Mononuclear cell (primary cell): Measurements from ENCODE around the gene ANO1. TPM values are rescaled to one million over a fixed set of nuclear protein-coding genes. Genes with fewer than 3 reads are reported as not detected.
"Not testable (repeated sequence)": the region's sequence is repeated elsewhere in the genome, so short reads cannot be mapped to it uniquely, and the experiment has no call there.

Source experiments
- H3K27me3 ChIP-seq: 2 replicates; pipeline ENCODE4 v1.6.0; 2011; ENCODE audit warnings: low read length, control low read depth; ENCODE audit not compliant: insufficient read depth
- H3K4me1 ChIP-seq: 2 replicates; pipeline ENCODE4 v1.5.1; 2011; ENCODE audit warnings: mild to moderate bottlenecking, low read length, control low read depth; ENCODE audit not compliant: insufficient read depth
- H3K4me3 ChIP-seq: 2 replicates; pipeline ENCODE4 v1.5.1; 2011; ENCODE audit warnings: mild to moderate bottlenecking, low read length, moderate library complexity
- H3K9me3 ChIP-seq: 2 replicates; pipeline ENCODE4 v1.5.1; 2011; ENCODE audit warnings: low read depth, mild to moderate bottlenecking, control low read depth, low read length
- total RNA-seq: library from RNA; depleted of rRNA; stranded (reverse); fragments of >200 nt; gene quantifications from one replicate; pipeline ENCODE4 v1.2.3, GENCODE V29; 2012

ANO1 gene
- total RNA-seq, 1 donor: not detected

DNA sequence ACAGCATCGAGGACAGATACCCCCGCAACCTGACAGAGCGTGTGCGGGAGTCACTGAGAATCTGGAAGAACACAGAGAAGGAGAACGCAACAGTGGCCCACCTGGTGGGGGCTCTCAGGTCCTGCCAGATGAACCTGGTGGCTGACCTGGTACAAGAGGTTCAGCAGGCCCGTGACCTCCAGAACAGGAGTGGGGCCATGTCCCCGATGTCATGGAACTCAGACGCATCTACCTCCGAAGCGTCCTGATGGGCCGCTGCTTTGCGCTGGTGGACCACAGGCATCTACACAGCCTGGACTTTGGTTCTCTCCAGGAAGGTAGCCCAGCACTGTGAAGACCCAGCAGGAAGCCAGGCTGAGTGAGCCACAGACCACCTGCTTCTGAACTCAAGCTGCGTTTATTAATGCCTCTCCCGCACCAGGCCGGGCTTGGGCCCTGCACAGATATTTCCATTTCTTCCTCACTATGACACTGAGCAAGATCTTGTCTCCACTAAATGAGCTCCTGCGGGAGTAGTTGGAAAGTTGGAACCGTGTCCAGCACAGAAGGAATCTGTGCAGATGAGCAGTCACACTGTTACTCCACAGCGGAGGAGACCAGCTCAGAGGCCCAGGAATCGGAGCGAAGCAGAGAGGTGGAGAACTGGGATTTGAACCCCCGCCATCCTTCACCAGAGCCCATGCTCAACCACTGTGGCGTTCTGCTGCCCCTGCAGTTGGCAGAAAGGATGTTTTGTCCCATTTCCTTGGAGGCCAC lies 128.3 kb downstream of the ANO1 start:
- Histone ChIP-seq H3K27me3 (no peaks in the 10 kb centered on the region), H3K4me3 (no peak overlapping the region), H3K4me1 (peaks cover 38% of the 10 kb centered on the region), H3K9me3 (no peaks in the 10 kb centered on the region)

DNA sequence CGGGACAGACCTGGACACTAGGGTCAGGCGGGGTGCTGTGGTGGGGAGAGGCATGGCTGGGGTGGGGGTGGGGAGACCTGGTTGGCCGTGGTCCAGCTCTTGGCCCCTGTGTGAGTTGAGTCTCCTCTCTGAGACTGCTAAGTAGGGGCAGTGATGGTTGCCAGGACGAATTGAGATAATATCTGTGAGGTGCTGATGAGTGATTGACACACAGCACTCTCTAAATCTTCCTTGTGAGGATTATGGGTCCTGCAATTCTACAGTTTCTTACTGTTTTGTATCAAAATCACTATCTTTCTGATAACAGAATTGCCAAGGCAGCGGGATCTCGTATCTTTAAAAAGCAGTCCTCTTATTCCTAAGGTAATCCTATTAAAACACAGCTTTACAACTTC lies 128.9 kb downstream of the ANO1 start:
- Histone ChIP-seq H3K4me1 (peaks cover 32% of the 10 kb centered on the region), H3K9me3 (no peaks in the 10 kb centered on the region), H3K4me3 (no peak overlapping the region), H3K27me3 (no peaks in the 10 kb centered on the region)

- Histone ChIP-seq H3K27me3 (no peaks in the 10 kb centered on the region), H3K4me3 (no peak overlapping the region), H3K4me1 (peaks cover 26% of the 10 kb centered on the region), H3K9me3 (no peaks in the 10 kb centered on the region)
Measured at GRCh38 chr11:70207531-70208131, 129.5 kb downstream of the ANO1 start.

DNA sequence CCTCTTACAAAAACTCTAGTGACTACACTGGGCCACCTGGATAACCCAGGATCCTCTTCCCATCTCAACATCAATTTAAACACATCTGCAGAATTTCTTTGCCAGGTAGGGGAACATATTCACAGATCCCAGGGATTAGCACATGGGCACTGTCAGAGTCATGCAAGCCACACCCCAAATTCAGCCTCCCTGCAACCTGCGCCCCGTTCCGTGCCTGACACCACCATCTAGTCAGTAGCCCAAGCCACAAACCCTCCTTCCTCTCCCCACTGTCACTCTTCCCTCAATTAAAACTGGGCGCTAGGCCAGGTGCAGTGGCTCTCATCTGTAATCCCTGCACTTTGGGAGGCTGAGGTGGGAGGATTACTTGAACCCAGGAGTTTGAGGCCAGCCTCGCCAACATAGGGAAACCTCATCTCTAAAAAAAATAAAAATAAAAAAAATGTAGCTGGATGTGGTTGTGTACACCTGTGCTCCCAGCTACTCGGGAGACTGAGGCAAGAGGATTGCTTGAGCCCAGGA lies 131.3 kb downstream of the ANO1 start:
- H3K4me3 ChIP-seq: no peak overlapping the region
- no peaks in the 10 kb centered on the region for H3K27me3 ChIP-seq
- peaks cover 14% of the 10 kb centered on the region for H3K4me1 ChIP-seq
- H3K9me3 ChIP-seq: no peaks in the 10 kb centered on the region

GRCh38 chr11:70210051-70210501 lies 132.0 kb downstream of the ANO1 start:
- H3K4me1 ChIP-seq: peaks cover 8% of the 10 kb centered on the region
- H3K4me3 ChIP-seq: no peak overlapping the region
- H3K9me3 ChIP-seq: no peaks in the 10 kb centered on the region

GRCh38 chr11:70210530-70210929 lies 132.4 kb downstream of the ANO1 start:
- H3K27me3 ChIP-seq: no peaks in the 10 kb centered on the region
- peaks cover 4% of the 10 kb centered on the region for H3K4me1 ChIP-seq
- no peaks in the 10 kb centered on the region for H3K9me3 ChIP-seq
- no peak overlapping the region for H3K4me3 ChIP-seq

More at GRCh38 chr11:70210051-70210501, 132.0 kb downstream of the ANO1 start:
- H3K27me3 ChIP-seq: no peaks in the 10 kb centered on the region

GRCh38 chr11:70212227-70212811 lies 134.2 kb downstream of the ANO1 start:
- H3K4me3 ChIP-seq: no peak overlapping the region
- H3K4me1 ChIP-seq: no peaks in the 10 kb centered on the region
- no peaks in the 10 kb centered on the region for H3K27me3 ChIP-seq
- H3K9me3 ChIP-seq: no peaks in the 10 kb centered on the region

- H3K9me3 ChIP-seq, H3K4me1 ChIP-seq, H3K4me3 ChIP-seq, H3K27me3 ChIP-seq: not testable (repeated sequence)
Measured at GRCh38 chr11:70217388-70217787, 139.3 kb downstream of the ANO1 start.

GRCh38 chr11:70218076-70218475 lies 140.0 kb downstream of the ANO1 start:
- not testable (repeated sequence) for H3K4me1 ChIP-seq, H3K4me3 ChIP-seq, H3K27me3 ChIP-seq, H3K9me3 ChIP-seq

DNA sequence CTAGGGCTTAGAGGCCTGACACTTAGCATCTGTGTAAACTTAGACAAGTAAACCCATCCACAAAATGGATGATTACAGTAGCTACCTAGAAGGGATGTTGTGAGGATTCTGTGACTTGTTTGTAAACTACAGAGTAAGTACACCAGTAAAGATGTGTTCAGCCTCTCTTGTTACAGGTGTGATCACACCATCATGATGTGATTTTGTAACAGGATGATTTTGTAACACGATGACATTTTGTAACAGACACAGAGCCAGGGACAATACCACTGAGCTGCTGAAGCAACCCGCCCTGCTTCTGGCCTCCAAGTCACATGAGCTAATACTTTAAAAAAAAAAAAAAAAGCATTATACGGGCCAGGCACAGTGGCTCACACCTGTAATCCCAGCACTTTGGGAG lies 142.0 kb downstream of the ANO1 start:
- Histone ChIP-seq H3K9me3 (no peaks in the 10 kb centered on the region), H3K27me3 (no peaks in the 10 kb centered on the region), H3K4me1 (peaks cover 8% of the 10 kb centered on the region), H3K4me3 (no peak overlapping the region)

DNA sequence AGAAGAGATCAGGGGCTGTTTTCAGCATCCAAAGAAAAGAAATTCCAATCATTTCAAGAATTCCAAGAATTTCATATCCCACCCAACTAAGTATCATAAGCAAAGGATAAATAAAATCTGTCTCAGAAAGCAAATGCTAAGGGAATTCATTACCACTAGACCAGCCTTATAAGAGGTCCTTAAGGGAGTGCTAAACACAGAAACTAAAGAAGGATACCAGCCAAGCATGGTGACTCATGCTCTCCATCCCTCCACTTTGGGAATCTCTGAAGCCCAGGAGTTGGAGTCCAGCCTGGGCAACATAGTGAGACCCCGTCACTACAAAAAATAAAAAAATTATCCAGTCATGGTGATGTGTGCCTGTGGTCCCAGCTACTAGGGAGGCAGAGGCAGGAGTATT lies 142.8 kb downstream of the ANO1 start:
- Histone ChIP-seq H3K4me3 (no peak overlapping the region), H3K27me3 (no peaks in the 10 kb centered on the region), H3K4me1 (peaks cover 8% of the 10 kb centered on the region), H3K9me3 (no peaks in the 10 kb centered on the region)

GRCh38 chr11:70225681-70226177 lies 147.6 kb downstream of the ANO1 start:
- Histone ChIP-seq H3K27me3 (no peaks in the 10 kb centered on the region), H3K4me1 (peaks cover 8% of the 10 kb centered on the region), H3K4me3 (no peak overlapping the region), H3K9me3 (no peaks in the 10 kb centered on the region)

DNA sequence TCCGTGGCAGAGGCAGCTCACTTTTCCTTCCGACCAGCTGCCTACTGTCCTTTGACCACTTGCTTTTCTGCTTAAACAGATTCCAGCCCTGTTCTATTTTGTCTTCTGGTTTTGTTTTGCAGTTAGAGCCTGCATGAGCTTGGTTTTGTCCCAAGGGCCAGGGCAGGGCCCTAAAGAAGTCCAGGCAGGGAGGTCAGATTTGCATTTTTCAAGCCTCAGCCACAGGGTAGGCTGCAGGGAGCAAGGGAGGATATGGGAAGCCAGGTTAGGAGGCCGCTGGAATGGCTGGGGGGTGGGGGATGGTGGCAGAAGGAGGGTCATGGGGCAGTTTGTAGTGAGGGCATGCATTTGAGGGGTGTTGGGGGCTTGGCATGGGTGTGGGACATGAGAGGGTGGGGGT lies 148.1 kb downstream of the ANO1 start:
- Histone ChIP-seq H3K9me3 (no peaks in the 10 kb centered on the region), H3K4me3 (no peak overlapping the region), H3K27me3 (no peaks in the 10 kb centered on the region), H3K4me1 (peaks cover 8% of the 10 kb centered on the region)

DNA sequence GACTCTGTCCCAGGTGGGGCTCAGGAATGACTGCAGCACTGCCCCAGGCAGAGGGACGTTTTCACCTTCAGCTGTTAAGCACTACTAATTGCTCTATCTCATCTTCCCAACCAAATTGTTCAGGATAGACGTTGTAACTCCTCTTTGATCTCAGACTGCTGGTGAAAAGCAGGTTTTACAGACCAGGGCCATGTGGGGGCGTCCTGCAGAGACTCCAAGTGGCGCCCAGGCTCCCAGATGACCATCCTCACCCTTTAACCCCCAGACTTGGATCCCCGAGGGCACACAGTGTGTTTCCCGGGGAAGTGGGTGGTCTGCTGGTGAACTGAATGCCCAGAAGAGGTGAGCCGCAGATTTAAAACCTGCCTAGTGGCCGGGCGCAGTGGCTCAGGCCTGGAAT lies 148.8 kb downstream of the ANO1 start:
- Histone ChIP-seq H3K9me3 (no peaks in the 10 kb centered on the region), H3K4me3 (no peak overlapping the region), H3K4me1 (peaks cover 5% of the 10 kb centered on the region), H3K27me3 (no peaks in the 10 kb centered on the region)

DNA sequence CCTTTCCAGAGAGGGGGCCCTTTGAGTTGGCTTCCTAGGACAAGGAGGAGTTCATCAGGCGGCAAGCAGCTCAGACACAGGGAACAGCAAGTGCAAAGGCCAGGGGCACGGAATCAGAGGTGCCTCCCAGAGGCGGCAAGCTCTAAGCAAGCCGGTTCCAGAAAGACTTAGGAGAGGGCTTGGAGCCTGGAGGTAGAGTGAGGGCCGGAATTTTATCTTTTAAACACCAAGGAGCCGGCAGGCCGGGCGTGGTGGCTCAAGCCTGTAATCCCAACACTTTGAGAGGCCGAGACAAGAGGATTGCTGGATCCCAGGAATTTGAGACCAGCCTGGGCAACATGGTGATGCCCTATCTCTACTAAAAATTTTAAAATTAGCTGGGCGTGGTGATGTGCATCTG lies 151.6 kb downstream of the ANO1 start:
- Histone ChIP-seq H3K4me3 (no peak overlapping the region), H3K4me1 (no peaks in the 10 kb centered on the region), H3K9me3 (no peaks in the 10 kb centered on the region), H3K27me3 (no peaks in the 10 kb centered on the region)
